GM23338 (cell line): ENCODE data around the gene DHX38. TPM values are rescaled to one million over a fixed set of nuclear protein-coding genes. Genes with fewer than 3 reads are reported as not detected.

Experiments used
- polyA plus RNA-seq: library from polyadenylated mRNA; unstranded; fragments of >200 nt; fragmentation: Nextera tagmentation; extraction: Ambion mirVana; gene quantifications from 2 replicates; pipeline ENCODE4 v1.2.1, GENCODE V29; 2016
- total RNA-seq: library from RNA; depleted of rRNA; stranded (reverse); fragments of >200 nt; shearing (Covaris generic); gene quantifications from 2 replicates; pipeline ENCODE4 v1.2.3, GENCODE V29; 2014; rRNA removed

DHX38 gene
- total and polyA plus RNA-seq, 2 experiments from 2014 or later, result 31.4 to 46.4 TPM

Other genes starting within 250 kb of the DHX38 start
- gene ATXN1L, start 247.9 kb upstream of the DHX38 start, total RNA-seq, result 22.1 and 23.7 TPM in 2 replicates
- 7.5 and 8.5 TPM in 2 replicates for gene ATXN1L, start 247.9 kb upstream of the DHX38 start, polyA plus RNA-seq
- gene ZNF821, start 209.7 kb upstream of the DHX38 start, total RNA-seq, result 14.8 and 20.6 TPM in 2 replicates
- gene ZNF821, start 209.7 kb upstream of the DHX38 start, polyA plus RNA-seq, result 9.5 and 13.3 TPM in 2 replicates
- 231 and 234 TPM in 2 replicates for gene IST1, start 198.3 kb upstream of the DHX38 start, total RNA-seq
- 108 and 113 TPM in 2 replicates for gene IST1, start 198.3 kb upstream of the DHX38 start, polyA plus RNA-seq
- gene PKD1L3, start 93.4 kb upstream of the DHX38 start, total RNA-seq, result not detected in 2 replicates
- not detected in 2 replicates for gene PKD1L3, start 93.4 kb upstream of the DHX38 start, polyA plus RNA-seq
- 11.7 and 15.1 TPM in 2 replicates for gene DHODH, start 85.1 kb upstream of the DHX38 start, total RNA-seq
- gene DHODH, start 85.1 kb upstream of the DHX38 start, polyA plus RNA-seq, result 9.5 and 10.7 TPM in 2 replicates
- gene HP, start 39.3 kb upstream of the DHX38 start, total RNA-seq, result not detected in 2 replicates
- 0.26 and 0.43 TPM in 2 replicates for gene HP, start 39.3 kb upstream of the DHX38 start, polyA plus RNA-seq
- gene HPR, start 30.6 kb upstream of the DHX38 start, total RNA-seq, result not detected in 2 replicates
- not detected in 2 replicates for gene HPR, start 30.6 kb upstream of the DHX38 start, polyA plus RNA-seq
- gene TXNL4B, start 227 bp upstream of the DHX38 start, total RNA-seq, result 8.9 and 9.0 TPM in 2 replicates
- gene TXNL4B, start 227 bp upstream of the DHX38 start, polyA plus RNA-seq, result 3.7 and 4.6 TPM in 2 replicates
- gene PMFBP1, start 78.3 kb downstream of the DHX38 start, total RNA-seq, result 1.3 and 2.6 TPM in 2 replicates
- gene PMFBP1, start 78.3 kb downstream of the DHX38 start, polyA plus RNA-seq, result 1.5 and 3.3 TPM in 2 replicates